HCT116 (cell line): ENCODE results near the gene LRCH4. TPM values are rescaled to one million over a fixed set of nuclear protein-coding genes. Genes with fewer than 3 reads are reported as not detected.

Source experiments
- ATAC-seq: fragments of 200-7000 bp; cut with Tn5 transposase; 2 replicates; pipeline ENCODE4 v1.9.1; 2020; ENCODE audit warnings: mild to moderate bottlenecking, moderate library complexity
- BruUV-seq: library from RNA; stranded (reverse); fragments of 400-500 nt; replicated peaks from 2 replicates; lab custom pipeline; 2021; lab: Mats Ljungman, UMichigan
- CTCF ChIA-PET: fragments of 300-600 bp; sonication (Branson Sonifier 250); formaldehyde crosslinking; loops from one replicate; lab custom pipeline; 2021; ENCODE audit warnings: antibody characterized with exemption; lab: Charles Lee
- POLR2A ChIA-PET: fragments of 300-600, 350-600 bp; sonication (Branson Sonifier 250); formaldehyde crosslinking; loops from one replicate; lab custom pipeline; 2021; ENCODE audit warnings: antibody characterized with exemption; lab: Charles Lee
- RAD21 ChIA-PET, 2 experiments: fragments of 300-600 bp; sonication (Branson Sonifier 250); formaldehyde crosslinking; loops; one replicate each; lab custom pipeline; 2023; ENCODE audit warnings: low total read pairs in 2 of 2; ENCODE audit not compliant: uncharacterized antibody in 2 of 2, unreplicated experiment in 2 of 2, low non-redundant PET in 1 of 2; lab: Charles Lee
- DNase-seq: peaks from one replicate; pipeline ENCODE4 v3.0.0-alpha.2; 2010; ENCODE audit warnings: low read depth, low spot score
- H2AFZ ChIP-seq: fragments of 200-600 bp; shearing (Covaris generic), sonication (generic); 2 replicates; pipeline ENCODE4 v1.6.1; 2017; ENCODE audit warnings: low read depth, mixed run types, mixed read lengths, antibody characterized with exemption, low read length; ENCODE audit not compliant: poor library complexity, severe bottlenecking
- H3K27ac ChIP-seq: 2 replicates; pipeline ENCODE4 v1.5.1; 2012; ENCODE audit warnings: low read depth, low read length
- H3K27me3 ChIP-seq: fragments of 200-600 bp; sonication (generic); 2 replicates; pipeline ENCODE4 v1.6.1; 2016; ENCODE audit warnings: mixed run types, low read length, mixed read lengths; ENCODE audit not compliant: insufficient read depth
- H3K36me3 ChIP-seq, 2 experiments: fragments of 200-500 bp in 1 of 2; fragments of 200-600 bp in 1 of 2; sonication (Bioruptor generic) in 1 of 2; sonication (generic) in 1 of 2; 2 replicates each; pipeline versions ENCODE4 v1.5.1 to v1.6.1; 2014 to 2016; ENCODE audit warnings: low read length in 2 of 2, inconsistent platforms in 1 of 2, mixed read lengths in 1 of 2, mixed run types in 1 of 2; ENCODE audit not compliant: insufficient read depth in 2 of 2, control insufficient read depth in 1 of 2
- H3K4me1 ChIP-seq, 2 experiments: fragments of 200-600 bp in 1 of 2; sonication (generic) in 1 of 2; 2 replicates each; pipeline versions ENCODE4 v1.5.1 to v1.6.1; 2012 to 2017; ENCODE audit warnings: low read length in 2 of 2, inconsistent platforms in 1 of 2, mild to moderate bottlenecking in 1 of 2, mixed read lengths in 1 of 2, mixed run types in 1 of 2, moderate library complexity in 1 of 2; ENCODE audit not compliant: insufficient read depth in 2 of 2, control insufficient read depth in 1 of 2
- H3K4me2 ChIP-seq: fragments of 200-600 bp; sonication (generic); 2 replicates; pipeline ENCODE4 v1.6.1; 2017; ENCODE audit warnings: mixed run types, low read length, mixed read lengths
- H3K4me3 ChIP-seq, 2 experiments: fragments of 200-600 bp in 1 of 2; sonication (generic) in 1 of 2; replicated peaks in 1 of 2; 2 replicates each; pipeline ENCODE4 v1.5.1; 2011 to 2016; ENCODE audit warnings: low read length in 2 of 2, control low read depth in 1 of 2, low read depth in 1 of 2, mild to moderate bottlenecking in 1 of 2, mixed read lengths in 1 of 2, mixed run types in 1 of 2
- H3K79me2 ChIP-seq: fragments of 200-600 bp; sonication (generic); 2 replicates; pipeline ENCODE4 v1.6.1; 2017; ENCODE audit warnings: mild to moderate bottlenecking, mixed run types, low read length, moderate library complexity, mixed read lengths; ENCODE audit not compliant: insufficient read depth
- H3K9ac ChIP-seq: fragments of 200-600 bp; sonication (generic); 2 replicates; pipeline ENCODE4 v1.6.1; 2016; ENCODE audit warnings: low read length, mixed read lengths
- H3K9me2 ChIP-seq: fragments of 200-600 bp; sonication (generic), shearing (Covaris generic); 2 replicates; pipeline ENCODE4 v1.6.1; 2017; ENCODE audit warnings: mixed run types, mild to moderate bottlenecking, moderate library complexity; ENCODE audit not compliant: insufficient read depth
- H3K9me3 ChIP-seq, 2 experiments: fragments of 200-500 bp in 1 of 2; fragments of 200-600 bp in 1 of 2; sonication (Bioruptor generic) in 1 of 2; sonication (generic) in 1 of 2; 2 replicates each; pipeline ENCODE4 v1.6.1; 2014 to 2017; ENCODE audit warnings: low read length in 2 of 2, mixed read lengths in 2 of 2, inconsistent platforms in 1 of 2, low read depth in 1 of 2, mild to moderate bottlenecking in 1 of 2, mixed run types in 1 of 2, moderate library complexity in 1 of 2; ENCODE audit not compliant: control insufficient read depth in 1 of 2, insufficient read depth in 1 of 2
- H4K20me1 ChIP-seq: fragments of 200-600 bp; sonication (generic), shearing (Covaris generic); 2 replicates; pipeline ENCODE4 v1.6.1; 2017; ENCODE audit warnings: mixed run types, mild to moderate bottlenecking, moderate library complexity; ENCODE audit not compliant: insufficient read depth
- ZBTB33 ChIP-seq: IDR thresholded peaks from 2 replicates; pipeline ENCODE4 v1.6.1; 2011; ENCODE audit warnings: mild to moderate bottlenecking, low read length, moderate library complexity; ENCODE audit not compliant: insufficient replicate concordance; ENCODE audit errors: extremely low read depth
- intact Hi-C: fragments of 100-400 bp; cut with micrococcal nuclease; formaldehyde crosslinking; loops from 2 replicates; pipeline ENCODE4 v1.10.0; 2022
- total RNA-seq: library from RNA; stranded (reverse); gene quantifications from one replicate; pipeline ENCODE4 v1.2.1, GENCODE V29; 2021; ENCODE audit not compliant: unreplicated experiment
- TF ChIP-seq, protein P1 (sequence below), 3 experiments: fragments of 200-600 bp in 1 of 3; sonication (generic) in 1 of 3; IDR thresholded peaks in 2 of 3; conservative IDR thresholded peaks in 1 of 3; 2 replicates each; pipeline ENCODE4 v1.5.1; 2012 to 2017; ENCODE audit warnings: low read depth in 2 of 3, low read length in 2 of 3, antibody characterized with exemption in 1 of 3, borderline replicate concordance in 1 of 3, control low read depth in 1 of 3, mild to moderate bottlenecking in 1 of 3, mixed read lengths in 1 of 3, mixed run types in 1 of 3, moderate library complexity in 1 of 3; ENCODE audit not compliant: insufficient read depth in 1 of 3

The LRCH4 gene
- total RNA-seq, 1 experiment from 2014 or later, result 47.9 TPM

DNA sequence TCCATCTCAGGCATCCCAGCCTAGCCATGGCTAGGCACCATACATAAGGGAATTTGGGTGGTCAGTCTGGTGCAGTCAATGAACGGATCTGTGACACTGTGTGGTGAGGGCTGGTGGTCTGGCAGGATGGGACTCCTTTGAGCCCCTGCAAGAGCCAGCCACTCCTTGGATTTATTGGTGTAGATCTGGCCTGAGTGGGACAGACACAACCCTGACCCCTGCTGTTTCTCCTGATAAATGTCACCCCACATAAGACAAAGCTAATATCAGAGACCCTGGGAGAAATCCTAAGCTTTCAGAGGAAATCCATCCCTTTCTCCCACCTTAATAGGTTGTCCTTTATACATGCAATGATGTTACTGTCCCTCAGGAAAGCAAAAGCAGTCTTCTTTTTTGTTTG, 2.5 kb upstream of the LRCH4 start:
- ChIA-PET POLR2A (interaction anchor here (0.9 kb wide), 1 partner anchor 18 kb away, joined by 3 read pairs; no protein-coding TSS in a partner anchor), CTCF (interaction anchor here (0.6 to 1.4 kb wide), 12 partner anchors 9 to 201 kb away, joined by 3 to 7 read pairs (median 4); partner anchors contain the start of gene POP7), RAD21 (interaction anchor here in 1 of 2 experiments (0.6 kb wide), 1 partner anchor 39 kb away, joined by 4 read pairs; no protein-coding TSS in a partner anchor)
- Histone ChIP-seq H3K79me2 (peaks cover 11% of the 10 kb centered on the region; the same call in 1 of the 2 replicates), H3K36me3 (no peaks in the 10 kb centered on the region), H2AFZ (no peak overlapping the region), H3K9ac (no peak overlapping the region), H3K4me3 (no peak overlapping the region), H3K4me2 (no peak overlapping the region), H3K9me2 (no peaks in the 10 kb centered on the region), H4K20me1 (no peaks in the 10 kb centered on the region), H3K9me3 (no peaks in the 10 kb centered on the region), H3K27ac (no peak overlapping the region), H3K27me3 (no peaks in the 10 kb centered on the region), H3K4me1 (peaks cover 2 to 22% of the 10 kb centered on the region in 2 experiments; a peak in 3 of 4 replicates)
- no TSS peak for BruUV-seq
- no peak for ATAC-seq
- TF ChIP-seq ZBTB33, result no peak
- TF ChIP-seq, protein P1, sequence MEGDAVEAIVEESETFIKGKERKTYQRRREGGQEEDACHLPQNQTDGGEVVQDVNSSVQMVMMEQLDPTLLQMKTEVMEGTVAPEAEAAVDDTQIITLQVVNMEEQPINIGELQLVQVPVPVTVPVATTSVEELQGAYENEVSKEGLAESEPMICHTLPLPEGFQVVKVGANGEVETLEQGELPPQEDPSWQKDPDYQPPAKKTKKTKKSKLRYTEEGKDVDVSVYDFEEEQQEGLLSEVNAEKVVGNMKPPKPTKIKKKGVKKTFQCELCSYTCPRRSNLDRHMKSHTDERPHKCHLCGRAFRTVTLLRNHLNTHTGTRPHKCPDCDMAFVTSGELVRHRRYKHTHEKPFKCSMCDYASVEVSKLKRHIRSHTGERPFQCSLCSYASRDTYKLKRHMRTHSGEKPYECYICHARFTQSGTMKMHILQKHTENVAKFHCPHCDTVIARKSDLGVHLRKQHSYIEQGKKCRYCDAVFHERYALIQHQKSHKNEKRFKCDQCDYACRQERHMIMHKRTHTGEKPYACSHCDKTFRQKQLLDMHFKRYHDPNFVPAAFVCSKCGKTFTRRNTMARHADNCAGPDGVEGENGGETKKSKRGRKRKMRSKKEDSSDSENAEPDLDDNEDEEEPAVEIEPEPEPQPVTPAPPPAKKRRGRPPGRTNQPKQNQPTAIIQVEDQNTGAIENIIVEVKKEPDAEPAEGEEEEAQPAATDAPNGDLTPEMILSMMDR (IDR thresholded peaks at IDR 0.05 in 2 of 3, conservative IDR thresholded peaks at IDR 0.05 in 1 of 3; ENCODE audit: borderline replicate concordance in 1 of 3, insufficient read depth in 1 of 3, low read depth in 2 of 3, low read length in 2 of 3), result peak in 2 of 3 experiments; percentile 36 to 45; a peak in 4 of 6 replicates
- DNase-seq, result no peak
- intact Hi-C loops, result no loop called here
